ENCODE results near the gene GPR3.
A peak's percentile ranks its signal among the peaks of the same experiment; 100 is the strongest.

DNA sequence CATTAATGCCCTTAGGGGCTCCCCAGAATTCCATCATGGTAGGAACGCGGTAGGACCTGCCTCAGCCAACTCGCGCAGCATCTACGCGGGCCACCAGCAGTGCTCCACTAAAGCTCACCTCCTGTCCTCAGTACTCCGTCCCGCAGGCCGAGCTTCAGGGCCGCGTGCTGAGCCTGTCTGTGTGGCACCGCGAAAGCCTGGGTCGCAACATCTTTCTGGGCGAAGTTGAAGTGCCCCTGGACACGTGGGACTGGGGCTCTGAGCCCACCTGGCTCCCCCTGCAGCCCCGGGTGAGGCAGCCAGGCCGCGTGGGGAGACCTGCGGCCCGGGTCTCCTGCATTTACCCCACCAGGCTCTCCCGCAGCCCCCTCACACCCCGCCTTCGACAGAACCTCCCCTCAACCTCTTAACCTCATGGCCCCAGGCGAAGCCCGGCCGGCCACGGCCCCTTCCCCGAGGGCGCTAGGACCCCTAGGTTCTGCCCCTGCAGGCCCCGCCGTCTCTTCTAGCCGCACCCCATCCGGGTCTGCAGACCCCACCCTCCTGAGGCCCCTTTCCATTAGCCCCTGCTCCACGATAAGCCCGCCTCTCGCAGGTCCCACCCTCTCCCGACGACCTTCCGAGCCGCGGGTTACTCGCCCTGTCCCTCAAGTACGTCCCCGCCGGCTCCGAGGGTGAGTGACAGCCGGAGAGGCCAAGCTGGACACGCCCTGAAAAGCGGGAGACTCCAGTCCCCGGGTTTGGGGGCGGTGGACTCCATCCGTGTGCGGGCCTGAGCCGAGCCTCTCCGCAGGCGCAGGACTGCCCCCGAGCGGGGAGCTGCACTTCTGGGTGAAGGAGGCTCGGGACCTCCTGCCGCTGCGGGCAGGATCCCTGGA lies 41.5 kb upstream of the GPR3 start:
- TF ChIP-seq, protein P1, sequence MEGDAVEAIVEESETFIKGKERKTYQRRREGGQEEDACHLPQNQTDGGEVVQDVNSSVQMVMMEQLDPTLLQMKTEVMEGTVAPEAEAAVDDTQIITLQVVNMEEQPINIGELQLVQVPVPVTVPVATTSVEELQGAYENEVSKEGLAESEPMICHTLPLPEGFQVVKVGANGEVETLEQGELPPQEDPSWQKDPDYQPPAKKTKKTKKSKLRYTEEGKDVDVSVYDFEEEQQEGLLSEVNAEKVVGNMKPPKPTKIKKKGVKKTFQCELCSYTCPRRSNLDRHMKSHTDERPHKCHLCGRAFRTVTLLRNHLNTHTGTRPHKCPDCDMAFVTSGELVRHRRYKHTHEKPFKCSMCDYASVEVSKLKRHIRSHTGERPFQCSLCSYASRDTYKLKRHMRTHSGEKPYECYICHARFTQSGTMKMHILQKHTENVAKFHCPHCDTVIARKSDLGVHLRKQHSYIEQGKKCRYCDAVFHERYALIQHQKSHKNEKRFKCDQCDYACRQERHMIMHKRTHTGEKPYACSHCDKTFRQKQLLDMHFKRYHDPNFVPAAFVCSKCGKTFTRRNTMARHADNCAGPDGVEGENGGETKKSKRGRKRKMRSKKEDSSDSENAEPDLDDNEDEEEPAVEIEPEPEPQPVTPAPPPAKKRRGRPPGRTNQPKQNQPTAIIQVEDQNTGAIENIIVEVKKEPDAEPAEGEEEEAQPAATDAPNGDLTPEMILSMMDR (IDR thresholded peaks at IDR 0.05), result no peak
- TF ChIP-seq POLR2AphosphoS5 (IDR thresholded peaks at IDR 0.05; ENCODE audit: insufficient read depth in 1 of 2, low read depth in 1 of 2), result peak in 1 of 2 donors; percentile 43

Measured in vagina (tissue), 2 donors.